Gastrocnemius medialis (tissue), 4 donors: ENCODE data around the gene USP32. TPM values are rescaled to one million over a fixed set of nuclear protein-coding genes. Genes with fewer than 3 reads are reported as not detected.

Experiments
- ATAC-seq, 2 donors: fragments of 150-250 bp; one replicate each; pipeline ENCODE4 v1.9.1; 2016
- DNase-seq, 2 donors: peaks; one replicate each; pipeline ENCODE4 v3.0.0-alpha.2; 2019
- H3K27ac ChIP-seq, 4 donors: fragments of 200-600 bp; sonication (generic); 1 replicate in 1 of 4; 2 replicates in 3 of 4; pipeline ENCODE4 v1.5.1; 2016 to 2018; ENCODE audit warnings: mild to moderate bottlenecking in 2 of 4, moderate library complexity in 1 of 4
- H3K27me3 ChIP-seq, 3 donors: fragments of 200-600 bp; sonication (generic) in 2 of 3; 1 replicate in 1 of 3; 2 replicates in 2 of 3; pipeline versions ENCODE4 v1.5.1 to v1.6.0; 2016 to 2019; ENCODE audit warnings: mild to moderate bottlenecking in 1 of 3, moderate library complexity in 1 of 3
- H3K36me3 ChIP-seq, 2 donors: fragments of 200-600 bp; sonication (generic) in 1 of 2; one replicate each; pipeline ENCODE4 v1.5.1; 2017 to 2018
- H3K4me1 ChIP-seq, 2 donors: fragments of 200-600 bp; sonication (generic) in 1 of 2; one replicate each; pipeline ENCODE4 v1.5.1; 2016 to 2017; ENCODE audit warnings: mild to moderate bottlenecking in 2 of 2
- H3K4me3 ChIP-seq, 4 donors: fragments of 200-600 bp; sonication (generic) in 3 of 4; 1 replicate in 1 of 4; 2 replicates in 3 of 4; pipeline ENCODE4 v1.5.1; 2016 to 2019; ENCODE audit warnings: mild to moderate bottlenecking in 2 of 4
- H3K9me3 ChIP-seq, 3 donors: fragments of 200-600 bp; sonication (generic) in 2 of 3; 1 replicate in 1 of 3; 2 replicates in 2 of 3; pipeline ENCODE4 v1.5.1; 2016 to 2019
- CTCF ChIP-seq, 5 experiments: fragments of 450-650 bp in 3 of 5; fragments of 200-600 bp in 2 of 5; sonication (generic) in 2 of 5; IDR thresholded peaks in 4 of 5; conservative IDR thresholded peaks in 1 of 5; 1 replicate in 4 of 5; 2 replicates in 1 of 5; pipeline ENCODE4 v1.5.1; 2016 to 2019; ENCODE audit warnings: antibody characterized with exemption in 5 of 5, mild to moderate bottlenecking in 3 of 5, moderate library complexity in 3 of 5
- POLR2A ChIP-seq, 2 donors: fragments of 450-650 bp; IDR thresholded peaks; one replicate each; pipeline ENCODE4 v1.6.1; 2017; ENCODE audit warnings: antibody characterized with exemption in 2 of 2, mild to moderate bottlenecking in 2 of 2, moderate library complexity in 2 of 2
- in situ Hi-C, 4 donors: fragments of 200-750 bp; cut with MboI; loops; one replicate each; pipeline versions ENCODE4 v1.15.0 to v1.8.0; 2017; ENCODE audit warnings: low sequenced_read_pairs in 4 of 4
- intact Hi-C: fragments of 100-400 bp; cut with DNase I; formaldehyde crosslinking; loops from one replicate; pipeline ENCODE4 v1.15.1; 2023; ENCODE audit warnings: low total_unique reads
- total RNA-seq, 4 donors: library from RNA; depleted of rRNA; stranded (reverse); fragments of >200 nt; gene quantifications; one replicate each; pipeline versions ENCODE4 v1.1.0 to v1.2.3, GENCODE V29; 2016

USP32 gene
- total RNA-seq, 4 donors from 2014 or later = 44.4 to 83.2 (median 52.5) TPM

- in situ Hi-C loops (loop anchor here in 1 of 4 donors (25.0 kb wide), 1 partner anchor 107 kb away; no protein-coding TSS in a partner anchor), intact Hi-C loops (no loop called here)
- H3K9me3 ChIP-seq = no peaks in the 10 kb centered on the region
- H3K36me3 ChIP-seq = no peaks in the 10 kb centered on the region
- TF ChIP-seq CTCF (IDR thresholded peaks at IDR 0.05 in 4 of 5, conservative IDR thresholded peaks at IDR 0.05 in 1 of 5) = no peak
- TF ChIP-seq POLR2A (IDR thresholded peaks at IDR 0.05) = no peak
- peaks cover 4 to 7% of the 10 kb centered on the region in 2 donors for H3K4me1 ChIP-seq
- H3K27me3 ChIP-seq = peaks cover 23 to 44% (median 26%) of the 10 kb centered on the region in 3 donors
- no peak overlapping the region for H3K4me3 ChIP-seq
- DNase-seq (no peak), ATAC-seq (peak; percentile 37 to 38)
- peak overlapping the region in 3 of 4 donors; percentile 35 to 58 (median 50) for H3K27ac ChIP-seq
Observed at GRCh38 chr17:60154616-60155426, 237.1 kb downstream of the USP32 start.

GRCh38 chr17:60153606-60154390, 238.1 kb downstream of the USP32 start:
- no peaks in the 10 kb centered on the region for H3K36me3 ChIP-seq
- H3K27ac ChIP-seq = peak overlapping the region in 3 of 4 donors; percentile 35 to 58 (median 50)
- peaks cover 32 to 50% (median 36%) of the 10 kb centered on the region in 3 donors for H3K27me3 ChIP-seq
- no peaks in the 10 kb centered on the region for H3K9me3 ChIP-seq
- H3K4me3 ChIP-seq = no peak overlapping the region
- DNase-seq (no peak), ATAC-seq (no peak)
- peaks cover 4 to 7% of the 10 kb centered on the region in 2 donors for H3K4me1 ChIP-seq
- TF ChIP-seq CTCF (IDR thresholded peaks at IDR 0.05 in 4 of 5, conservative IDR thresholded peaks at IDR 0.05 in 1 of 5) = no peak
- intact Hi-C loops (no loop called here), in situ Hi-C loops (loop anchor here in 1 of 4 donors (25.0 kb wide), 1 partner anchor 109 kb away; no protein-coding TSS in a partner anchor)

GRCh38 chr17:60151355-60151754, 240.6 kb downstream of the USP32 start:
- ATAC-seq (no peak), DNase-seq (no peak)
- Histone ChIP-seq H3K27ac (peak overlapping the region in 2 of 4 donors; percentile 8 to 9), H3K4me1 (peaks cover 4 to 7% of the 10 kb centered on the region in 2 donors), H3K9me3 (no peaks in the 10 kb centered on the region), H3K36me3 (no peaks in the 10 kb centered on the region), H3K27me3 (peaks cover 37 to 70% (median 54%) of the 10 kb centered on the region in 3 donors), H3K4me3 (peak overlapping the region in 3 of 4 donors; percentile 36 to 47 (median 47))
- intact Hi-C loops (no loop called here), in situ Hi-C loops (loop anchor here in 1 of 4 donors (25.0 kb wide), 1 partner anchor 111 kb away; no protein-coding TSS in a partner anchor)
- TF ChIP-seq POLR2A (IDR thresholded peaks at IDR 0.05) (no peak), CTCF (IDR thresholded peaks at IDR 0.05 in 4 of 5, conservative IDR thresholded peaks at IDR 0.05 in 1 of 5) (no peak)

- Histone ChIP-seq H3K27me3 (peaks cover 43 to 73% (median 63%) of the 10 kb centered on the region in 3 donors), H3K4me3 (peak within 1 kb of the TSS; percentile 36 to 50 (median 47)), H3K4me1 (peaks cover 4 to 7% of the 10 kb centered on the region in 2 donors), H3K27ac (peak within 1 kb of the TSS in 2 of 4 donors; percentile 8 to 40), H3K36me3 (no peaks in the 10 kb centered on the region), H3K9me3 (no peaks in the 10 kb centered on the region)
- no peak for DNase-seq
- TF ChIP-seq POLR2A (IDR thresholded peaks at IDR 0.05) (peak in 1 of 2 donors; percentile 9), CTCF (IDR thresholded peaks at IDR 0.05 in 4 of 5, conservative IDR thresholded peaks at IDR 0.05 in 1 of 5) (no peak)
- ATAC-seq = no peak
- in situ Hi-C loops = loop anchor here in 3 of 4 donors (25.0 kb wide), 2 partner anchors 112 to 287 kb away; no protein-coding TSS in a partner anchor
- intact Hi-C loops = no loop called here
Observed at GRCh38 chr17:60149691-60150582, 242.0 kb downstream of the USP32 start, which contains the start of gene CA4. CA4 (plus strand) TSS chr17:60149973; CDS start chr17:60150035, 62 bp downstream.
